Measurements from ENCODE around the gene NT5C2.

DNA sequence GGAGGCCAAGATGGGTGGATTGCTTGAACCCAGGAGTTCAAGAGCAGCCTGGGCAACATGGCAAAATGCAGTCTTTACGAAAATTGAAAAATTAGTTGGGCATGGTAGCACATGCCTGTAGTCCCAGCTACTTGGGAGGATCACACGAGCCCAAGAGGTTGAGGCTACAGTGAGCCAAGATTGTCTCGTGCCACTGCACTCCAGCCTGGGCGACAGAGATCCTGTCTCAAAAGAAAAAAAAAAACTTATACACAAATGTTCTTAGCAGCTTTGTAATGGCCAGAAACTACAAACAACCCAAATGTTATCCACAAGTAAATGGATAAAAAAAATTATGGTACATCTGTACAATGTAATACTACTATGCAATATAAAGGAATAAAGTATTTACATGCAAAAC, 12.6 kb downstream of the NT5C2 start:
- TF ChIP-seq EZH2 (IDR thresholded peaks at IDR 0.05; ENCODE audit: borderline replicate concordance, low read depth, low read length, severe bottlenecking) (no peak), POLR2A (IDR thresholded peaks at IDR 0.05; ENCODE audit: low read depth, low read length) (no peak), MYC (IDR thresholded peaks at IDR 0.05; ENCODE audit: low read depth, low read length) (no peak), GATA2 (IDR thresholded peaks at IDR 0.05; ENCODE audit: insufficient read depth, insufficient read length, low read depth, low read length) (no peak), POLR2AphosphoS5 (IDR thresholded peaks at IDR 0.05; ENCODE audit: insufficient read depth, low read depth, low read length) (no peak), JUN (IDR thresholded peaks at IDR 0.05; ENCODE audit: borderline replicate concordance, insufficient read depth, insufficient read length, low read depth) (no peak)
- TF ChIP-seq, protein P1, sequence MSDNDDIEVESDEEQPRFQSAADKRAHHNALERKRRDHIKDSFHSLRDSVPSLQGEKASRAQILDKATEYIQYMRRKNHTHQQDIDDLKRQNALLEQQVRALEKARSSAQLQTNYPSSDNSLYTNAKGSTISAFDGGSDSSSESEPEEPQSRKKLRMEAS (IDR thresholded peaks at IDR 0.05; ENCODE audit: insufficient read depth, insufficient read length) = no peak
- TF ChIP-seq, protein P2, sequence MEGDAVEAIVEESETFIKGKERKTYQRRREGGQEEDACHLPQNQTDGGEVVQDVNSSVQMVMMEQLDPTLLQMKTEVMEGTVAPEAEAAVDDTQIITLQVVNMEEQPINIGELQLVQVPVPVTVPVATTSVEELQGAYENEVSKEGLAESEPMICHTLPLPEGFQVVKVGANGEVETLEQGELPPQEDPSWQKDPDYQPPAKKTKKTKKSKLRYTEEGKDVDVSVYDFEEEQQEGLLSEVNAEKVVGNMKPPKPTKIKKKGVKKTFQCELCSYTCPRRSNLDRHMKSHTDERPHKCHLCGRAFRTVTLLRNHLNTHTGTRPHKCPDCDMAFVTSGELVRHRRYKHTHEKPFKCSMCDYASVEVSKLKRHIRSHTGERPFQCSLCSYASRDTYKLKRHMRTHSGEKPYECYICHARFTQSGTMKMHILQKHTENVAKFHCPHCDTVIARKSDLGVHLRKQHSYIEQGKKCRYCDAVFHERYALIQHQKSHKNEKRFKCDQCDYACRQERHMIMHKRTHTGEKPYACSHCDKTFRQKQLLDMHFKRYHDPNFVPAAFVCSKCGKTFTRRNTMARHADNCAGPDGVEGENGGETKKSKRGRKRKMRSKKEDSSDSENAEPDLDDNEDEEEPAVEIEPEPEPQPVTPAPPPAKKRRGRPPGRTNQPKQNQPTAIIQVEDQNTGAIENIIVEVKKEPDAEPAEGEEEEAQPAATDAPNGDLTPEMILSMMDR (IDR thresholded peaks at IDR 0.05; ENCODE audit: extremely low read depth in 1 of 2, insufficient read depth in 1 of 2, low read depth in 1 of 2, low read length in 2 of 2) = no peak

All from endothelial cell of umbilical vein (primary cell).